GM10847 (cell line): ENCODE results near the gene DGKI.

ENCODE experiments used
- POLR2A ChIP-seq: IDR thresholded peaks from 2 replicates; pipeline ENCODE4 v1.6.1; 2011; ENCODE audit not compliant: insufficient read length; ENCODE audit errors: extremely low read depth

Gene DGKI

GRCh38 chr7:137681657-137682562 lies 164.9 kb downstream of the DGKI start:
- TF ChIP-seq POLR2A: no peak

GRCh38 chr7:137674551-137675409 lies 172.0 kb downstream of the DGKI start:
- no peak for TF ChIP-seq POLR2A

- TF ChIP-seq POLR2A: no peak
Observed at GRCh38 chr7:137674048-137674447, 172.7 kb downstream of the DGKI start.

GRCh38 chr7:137671920-137672319 lies 174.9 kb downstream of the DGKI start:
- TF ChIP-seq POLR2A: no peak

- no peak for TF ChIP-seq POLR2A
Observed at GRCh38 chr7:137670222-137671064, 176.3 kb downstream of the DGKI start.

GRCh38 chr7:137669706-137670105 lies 177.1 kb downstream of the DGKI start:
- TF ChIP-seq POLR2A: no peak

GRCh38 chr7:137668404-137668803 lies 178.4 kb downstream of the DGKI start:
- no peak for TF ChIP-seq POLR2A

- TF ChIP-seq POLR2A: no peak
Observed at GRCh38 chr7:137667633-137668387, 179.0 kb downstream of the DGKI start.

- no peak for TF ChIP-seq POLR2A
Observed at GRCh38 chr7:137664846-137665245, 181.9 kb downstream of the DGKI start.

- TF ChIP-seq POLR2A: no peak
Observed at GRCh38 chr7:137661634-137662033, 185.1 kb downstream of the DGKI start.

- TF ChIP-seq POLR2A: no peak
Observed at GRCh38 chr7:137658190-137658900, 188.4 kb downstream of the DGKI start.

- no peak for TF ChIP-seq POLR2A
Observed at GRCh38 chr7:137657476-137658189, 189.1 kb downstream of the DGKI start.

- no peak for TF ChIP-seq POLR2A
Observed at GRCh38 chr7:137656850-137657232, 189.9 kb downstream of the DGKI start.
